ENCODE data around the gene PCNT.

DNA sequence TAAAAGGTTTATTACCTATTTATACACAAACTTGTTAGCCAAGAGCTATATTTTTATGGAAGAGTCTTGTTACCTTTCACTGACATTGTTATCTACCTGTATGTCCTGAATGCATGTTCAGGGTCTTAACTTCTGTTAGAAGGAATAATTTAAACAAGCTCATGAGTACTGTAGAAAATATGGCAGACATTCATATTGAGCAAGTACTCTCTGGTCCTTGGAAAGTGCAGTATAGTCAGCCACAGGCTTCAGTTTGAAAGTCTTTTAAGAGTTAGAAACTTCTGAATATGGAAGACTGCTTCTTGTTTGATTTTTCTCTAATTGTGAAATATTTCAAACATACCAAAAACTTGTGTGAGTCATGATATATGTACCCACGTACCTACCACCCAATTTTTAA lies 151.3 kb downstream of the PCNT start:
- TF ChIP-seq, protein P1, sequence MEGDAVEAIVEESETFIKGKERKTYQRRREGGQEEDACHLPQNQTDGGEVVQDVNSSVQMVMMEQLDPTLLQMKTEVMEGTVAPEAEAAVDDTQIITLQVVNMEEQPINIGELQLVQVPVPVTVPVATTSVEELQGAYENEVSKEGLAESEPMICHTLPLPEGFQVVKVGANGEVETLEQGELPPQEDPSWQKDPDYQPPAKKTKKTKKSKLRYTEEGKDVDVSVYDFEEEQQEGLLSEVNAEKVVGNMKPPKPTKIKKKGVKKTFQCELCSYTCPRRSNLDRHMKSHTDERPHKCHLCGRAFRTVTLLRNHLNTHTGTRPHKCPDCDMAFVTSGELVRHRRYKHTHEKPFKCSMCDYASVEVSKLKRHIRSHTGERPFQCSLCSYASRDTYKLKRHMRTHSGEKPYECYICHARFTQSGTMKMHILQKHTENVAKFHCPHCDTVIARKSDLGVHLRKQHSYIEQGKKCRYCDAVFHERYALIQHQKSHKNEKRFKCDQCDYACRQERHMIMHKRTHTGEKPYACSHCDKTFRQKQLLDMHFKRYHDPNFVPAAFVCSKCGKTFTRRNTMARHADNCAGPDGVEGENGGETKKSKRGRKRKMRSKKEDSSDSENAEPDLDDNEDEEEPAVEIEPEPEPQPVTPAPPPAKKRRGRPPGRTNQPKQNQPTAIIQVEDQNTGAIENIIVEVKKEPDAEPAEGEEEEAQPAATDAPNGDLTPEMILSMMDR (IDR thresholded peaks at IDR 0.05; ENCODE audit: insufficient read depth, low read length), result no peak
- TF ChIP-seq POLR2AphosphoS5 (IDR thresholded peaks at IDR 0.05; ENCODE audit: low read depth), result no peak
